NOMO-1 treated with dmso at 0.1 percent for 144 hours (cell line): ENCODE measurements around the gene KRTAP3-2.

Experiments
- DNase-seq: peaks from one replicate; lab custom pipeline; 2025; ENCODE audit not compliant: unreplicated experiment; lab: John Stamatoyannopoulos, UW

KRTAP3-2 gene

GRCh38 chr17:41012326-41013120 is 12.8 kb upstream of the KRTAP3-2 start:
- DNase-seq, result no peak

GRCh38 chr17:41010441-41010840 is 10.7 kb upstream of the KRTAP3-2 start:
- no peak for DNase-seq

DNA sequence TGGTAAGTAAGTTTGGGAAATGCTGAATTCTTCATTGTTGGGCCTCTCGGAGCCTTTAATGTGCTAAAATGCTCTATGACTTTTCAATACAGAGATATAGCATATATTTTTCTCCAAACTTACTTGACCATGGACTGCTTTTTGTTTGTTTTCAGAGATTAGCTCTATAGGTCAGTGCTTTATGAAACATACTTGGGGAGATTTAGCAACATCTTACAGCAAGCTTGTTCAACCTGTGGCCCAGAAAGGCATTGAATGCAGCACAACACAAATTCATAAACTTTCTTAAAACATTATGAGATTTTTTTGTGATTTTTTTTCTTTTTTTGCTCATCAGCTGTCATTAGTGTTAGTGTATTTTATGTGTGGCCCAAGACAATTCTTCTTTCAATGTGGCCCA is 10.2 kb upstream of the KRTAP3-2 start:
- no peak for DNase-seq

- DNase-seq, result no peak
These were observed 9.6 kb upstream of the KRTAP3-2 start for GRCh38 chr17:41009301-41009760.

DNA sequence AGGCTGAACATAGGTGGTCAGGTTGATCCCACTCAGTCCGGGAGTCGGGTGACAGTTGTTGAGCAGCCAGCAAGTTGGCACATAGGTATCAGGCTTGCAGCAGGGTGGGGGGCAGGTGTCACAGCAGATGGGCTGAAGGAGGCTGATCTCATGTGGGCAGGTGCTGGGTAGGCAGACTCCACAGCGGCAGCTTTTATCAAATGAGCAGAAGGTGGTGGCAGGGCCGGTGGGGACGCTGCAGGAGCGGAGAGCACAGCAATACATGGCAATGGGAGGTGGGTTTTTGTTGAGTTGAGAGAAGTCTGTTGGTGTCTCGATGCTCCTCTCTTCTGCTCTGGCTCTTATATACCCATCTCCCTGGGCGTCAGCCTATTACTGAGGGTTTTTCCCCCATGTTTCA is 9.1 kb upstream of the KRTAP3-2 start, which contains the start of gene KRTAP3-1:
Gene KRTAP3-1 (minus strand): TSS at position 318 of the 400 bp plus-strand sequence. CDS start 54 bp downstream, at position 264.
- DNase-seq, result no peak

DNA sequence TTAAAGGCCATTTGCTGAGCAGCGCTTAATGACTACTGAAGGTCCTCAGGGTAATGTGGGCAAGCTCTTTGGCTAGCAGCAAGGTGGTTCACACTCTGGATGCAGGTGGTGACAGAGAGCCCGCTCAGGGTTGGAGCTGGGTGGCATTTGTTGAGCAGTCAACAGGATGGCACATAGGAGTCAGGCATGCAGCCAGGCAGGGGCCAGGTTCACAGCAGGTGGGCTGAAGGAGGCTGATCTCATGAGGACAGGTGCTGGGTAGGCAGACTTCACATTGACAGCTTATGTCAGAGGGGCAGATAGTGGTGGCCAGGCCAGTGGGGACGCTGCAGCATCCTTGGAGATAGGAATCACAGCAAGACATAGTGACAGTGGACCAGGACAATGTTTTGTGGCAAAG is 4.7 kb upstream of the KRTAP3-2 start:
- DNase-seq, result no peak

DNA sequence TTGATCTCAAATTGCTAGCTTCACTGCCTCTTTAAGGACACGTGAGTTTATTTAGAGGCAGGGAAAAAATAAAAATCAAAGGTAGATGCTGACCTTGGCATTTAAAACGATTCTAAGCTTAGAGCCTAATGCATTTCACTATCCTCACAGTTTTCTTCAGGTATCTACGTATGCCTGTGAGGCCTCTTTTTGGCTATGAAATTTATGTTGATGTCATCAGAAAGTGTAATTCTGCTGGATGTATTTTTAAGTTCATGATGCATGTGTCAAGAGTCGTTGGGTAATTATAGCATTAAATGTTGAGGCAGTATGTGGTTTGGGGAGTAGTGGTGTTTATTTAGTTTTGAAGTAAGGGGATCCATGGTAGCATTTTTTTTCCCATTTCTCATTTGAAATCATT is 4.2 kb upstream of the KRTAP3-2 start:
- DNase-seq, result no peak

DNA sequence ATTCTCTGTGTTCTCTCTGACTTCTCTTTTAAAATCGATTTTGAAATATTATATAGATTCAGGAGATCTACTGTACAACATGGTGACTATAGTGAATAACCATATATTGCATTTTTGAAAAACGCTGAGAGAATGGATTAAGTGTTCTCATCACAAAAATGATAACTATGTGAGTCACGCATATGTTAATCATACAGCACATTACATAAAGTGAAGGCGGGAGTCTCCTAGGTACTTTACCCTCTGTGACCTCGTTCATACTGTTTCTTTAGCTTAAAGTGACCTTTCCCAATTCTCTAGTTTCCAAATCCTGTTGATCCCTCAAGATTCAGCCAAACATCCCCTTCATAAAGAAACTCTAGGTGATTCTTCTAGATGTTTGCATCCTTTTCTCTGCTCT is 3.1 kb upstream of the KRTAP3-2 start:
- no peak for DNase-seq

GRCh38 chr17:41001795-41002194 is 2.1 kb upstream of the KRTAP3-2 start:
- no peak for DNase-seq

- no peak for DNase-seq
These were observed 2.3 kb downstream of the KRTAP3-2 start for GRCh38 chr17:40997361-40997760.

- no peak for DNase-seq
These were observed 2.9 kb downstream of the KRTAP3-2 start for GRCh38 chr17:40996829-40997228.

GRCh38 chr17:40995116-40995515 is 4.6 kb downstream of the KRTAP3-2 start:
- no peak for DNase-seq

DNA sequence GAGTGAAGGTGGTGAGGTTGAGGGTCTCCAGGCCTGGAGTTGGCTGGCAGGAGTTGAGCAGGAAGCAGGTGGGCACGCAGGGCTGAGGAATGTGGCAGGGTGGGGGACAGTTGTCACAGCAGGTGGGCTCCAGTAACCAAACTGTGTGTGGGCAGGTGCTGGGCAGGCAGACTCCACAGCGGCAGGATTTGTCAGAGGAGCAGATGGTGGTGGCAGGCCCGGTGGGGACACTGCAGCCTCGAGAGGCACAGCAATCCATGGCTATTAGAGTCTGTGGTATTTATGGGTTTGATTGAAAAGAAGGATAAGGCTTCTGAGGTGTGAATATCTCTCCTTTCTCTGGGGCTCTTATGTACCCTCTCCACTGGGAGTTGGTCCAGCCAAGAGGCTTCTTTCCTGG is 5.9 kb downstream of the KRTAP3-2 start, which contains the start of gene KRTAP3-3:
Gene KRTAP3-3 (minus strand): TSS at position 326 of the 400 bp plus-strand sequence. CDS start 67 bp downstream, at position 259.
- no peak for DNase-seq

GRCh38 chr17:40993084-40993483 is 6.6 kb downstream of the KRTAP3-2 start:
- DNase-seq, result no peak

DNA sequence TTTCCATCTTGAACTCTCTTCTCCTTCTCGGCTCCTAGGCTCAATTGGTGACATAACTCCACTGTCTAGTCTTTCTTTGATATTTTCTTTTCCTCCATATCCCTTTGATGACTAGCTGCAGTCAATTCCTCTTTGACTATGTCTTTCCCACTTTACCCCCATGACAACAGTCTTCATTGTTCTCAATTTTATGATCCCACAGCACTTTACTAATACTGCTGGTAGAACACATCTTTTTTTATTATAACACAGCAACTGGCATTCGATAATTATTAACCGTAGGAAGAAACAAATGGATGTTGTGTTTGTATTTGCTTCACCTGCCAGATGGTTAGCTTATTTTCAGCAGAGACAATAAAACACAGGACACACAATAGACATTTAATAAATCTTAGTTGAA is 7.0 kb downstream of the KRTAP3-2 start:
- DNase-seq, result no peak

DNA sequence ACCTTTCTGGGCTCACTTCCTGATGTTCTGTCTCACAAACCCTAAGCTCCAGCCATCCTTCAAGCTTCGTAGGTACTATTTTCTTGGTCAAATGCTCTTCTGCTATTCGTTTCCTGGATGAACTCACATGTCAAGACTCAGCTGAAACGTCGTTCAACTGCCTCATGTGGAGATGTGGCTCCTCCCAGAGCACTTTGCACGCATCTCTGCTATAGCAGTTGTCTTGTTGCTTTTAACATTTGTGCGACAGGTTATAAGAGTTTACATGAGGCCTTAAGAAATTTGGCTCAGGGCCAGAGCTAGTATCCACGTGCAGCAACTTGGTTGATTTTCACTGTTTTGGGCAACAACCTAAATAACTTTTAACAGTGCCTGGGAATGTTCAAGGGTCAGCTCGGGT is 12.8 kb downstream of the KRTAP3-2 start:
- no peak for DNase-seq

- DNase-seq, result no peak
These were observed 15.5 kb downstream of the KRTAP3-2 start, which contains the start of gene KRT40 for GRCh38 chr17:40984226-40984625. Gene KRT40 (minus strand): TSS chr17:40984326. CDS start chr17:40984273, 53 bp downstream.

GRCh38 chr17:40981115-40981514 is 18.6 kb downstream of the KRTAP3-2 start:
- DNase-seq, result no peak

- no peak for DNase-seq
These were observed 19.1 kb downstream of the KRTAP3-2 start for GRCh38 chr17:40980596-40980995.

- DNase-seq, result no peak
These were observed 19.6 kb downstream of the KRTAP3-2 start for GRCh38 chr17:40980117-40980516.

DNA sequence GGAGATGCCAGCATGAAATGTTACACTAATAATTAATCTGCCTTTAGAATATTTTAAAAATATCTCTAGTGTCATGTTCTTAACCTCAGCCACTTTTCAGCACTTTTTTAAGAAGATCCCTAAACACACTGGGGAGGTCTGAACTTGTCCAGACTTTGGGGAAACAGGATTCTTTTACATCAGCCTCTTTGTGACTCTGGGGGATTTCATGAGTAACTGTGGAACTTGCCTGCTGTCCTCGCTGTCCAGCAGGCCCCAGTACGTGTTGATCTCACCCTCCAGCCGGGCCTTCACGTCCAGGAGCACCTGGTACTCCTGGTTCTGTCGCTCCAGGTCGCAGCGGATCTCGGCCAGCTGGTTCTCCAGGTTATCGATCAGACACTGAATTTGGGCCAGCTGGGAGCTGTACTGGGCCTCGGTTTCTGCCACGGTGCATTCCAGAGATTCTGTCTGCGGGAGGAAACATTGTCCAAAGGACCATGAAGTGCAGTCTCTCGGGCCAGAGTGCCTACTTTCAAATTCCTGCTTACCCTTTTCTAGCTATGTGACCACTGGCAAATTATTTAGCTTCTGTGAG is 21.0 kb downstream of the KRTAP3-2 start:
- no peak for DNase-seq

GRCh38 chr17:40975516-40975915 is 24.2 kb downstream of the KRTAP3-2 start:
- DNase-seq, result no peak
